GM11168 (cell line): ENCODE data around the gene PTPN1.

Source experiments
- in situ Hi-C: fragments of 300-500 bp; cut with MboI; formaldehyde crosslinking; loops from one replicate; pipeline ENCODE4 v1.12.0; 2022; ENCODE audit warnings: low sequenced_read_pairs; ENCODE audit not compliant: unreplicated experiment

PTPN1 gene

GRCh38 chr20:50584687-50585086, 74.5 kb downstream of the PTPN1 start:
- in situ Hi-C loops = no loop called here

DNA sequence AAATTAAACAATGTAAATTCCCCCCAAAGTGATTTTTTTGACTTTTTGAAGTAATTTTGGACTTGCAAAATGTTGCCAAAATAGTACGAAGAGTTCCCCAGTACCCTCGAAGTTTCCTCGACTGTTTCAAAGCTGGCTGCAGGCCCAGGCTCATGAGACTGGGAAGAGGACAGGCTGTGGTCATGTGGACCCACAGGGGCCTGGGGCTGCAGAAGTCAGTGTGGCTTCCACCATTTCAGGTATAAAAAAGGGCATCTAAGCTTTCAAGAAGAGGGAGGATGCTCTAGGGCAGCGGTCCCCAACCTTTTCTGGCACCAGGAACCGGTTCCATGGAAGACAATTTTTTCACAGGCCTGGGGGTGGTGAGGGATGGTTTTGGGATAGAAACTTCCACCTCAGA, 75.0 kb downstream of the PTPN1 start:
- in situ Hi-C loops = no loop called here

GRCh38 chr20:50585678-50586077, 75.5 kb downstream of the PTPN1 start:
- in situ Hi-C loops = no loop called here

- in situ Hi-C loops = no loop called here
These were observed 76.5 kb downstream of the PTPN1 start for GRCh38 chr20:50586531-50587232.

GRCh38 chr20:50587291-50587961, 77.2 kb downstream of the PTPN1 start:
- in situ Hi-C loops = no loop called here

DNA sequence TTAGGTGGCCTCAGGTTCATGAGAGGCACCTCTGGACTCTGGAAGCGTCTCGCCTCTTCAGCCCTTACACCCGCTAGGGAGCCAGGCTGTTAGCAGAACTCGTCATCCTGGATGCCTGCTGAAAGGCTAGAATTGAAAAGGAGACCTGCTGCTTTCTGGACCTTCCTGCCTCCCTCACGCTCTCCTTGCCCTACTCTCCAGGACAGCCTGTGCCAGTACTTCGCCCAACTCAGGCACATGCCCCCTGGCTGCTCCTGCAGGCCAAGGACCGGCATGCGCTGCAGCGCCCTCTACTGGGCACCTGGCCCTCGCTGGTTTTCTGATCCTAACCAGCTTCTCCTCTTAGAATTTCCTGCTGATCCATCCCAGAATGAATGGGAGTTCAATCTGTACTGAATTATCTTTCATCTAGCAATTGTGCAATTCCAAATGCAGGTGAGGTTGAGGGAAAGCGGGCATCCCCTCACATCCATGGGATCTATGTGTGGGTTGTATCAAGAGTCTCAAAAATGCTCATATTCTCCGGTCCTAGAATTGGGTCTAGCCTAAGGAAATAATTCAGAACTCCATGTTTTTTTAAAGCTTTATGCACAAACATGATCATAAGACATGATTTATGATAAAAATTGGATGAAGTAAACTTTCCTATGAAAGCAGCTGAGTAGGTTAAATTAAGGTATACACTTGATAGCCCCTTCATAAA, 78.0 kb downstream of the PTPN1 start:
- in situ Hi-C loops = no loop called here

GRCh38 chr20:50589548-50590347, 79.6 kb downstream of the PTPN1 start:
- in situ Hi-C loops = no loop called here

GRCh38 chr20:50590348-50590664, 80.1 kb downstream of the PTPN1 start:
- in situ Hi-C loops = no loop called here

GRCh38 chr20:50591233-50591852, 81.2 kb downstream of the PTPN1 start:
- in situ Hi-C loops = no loop called here

DNA sequence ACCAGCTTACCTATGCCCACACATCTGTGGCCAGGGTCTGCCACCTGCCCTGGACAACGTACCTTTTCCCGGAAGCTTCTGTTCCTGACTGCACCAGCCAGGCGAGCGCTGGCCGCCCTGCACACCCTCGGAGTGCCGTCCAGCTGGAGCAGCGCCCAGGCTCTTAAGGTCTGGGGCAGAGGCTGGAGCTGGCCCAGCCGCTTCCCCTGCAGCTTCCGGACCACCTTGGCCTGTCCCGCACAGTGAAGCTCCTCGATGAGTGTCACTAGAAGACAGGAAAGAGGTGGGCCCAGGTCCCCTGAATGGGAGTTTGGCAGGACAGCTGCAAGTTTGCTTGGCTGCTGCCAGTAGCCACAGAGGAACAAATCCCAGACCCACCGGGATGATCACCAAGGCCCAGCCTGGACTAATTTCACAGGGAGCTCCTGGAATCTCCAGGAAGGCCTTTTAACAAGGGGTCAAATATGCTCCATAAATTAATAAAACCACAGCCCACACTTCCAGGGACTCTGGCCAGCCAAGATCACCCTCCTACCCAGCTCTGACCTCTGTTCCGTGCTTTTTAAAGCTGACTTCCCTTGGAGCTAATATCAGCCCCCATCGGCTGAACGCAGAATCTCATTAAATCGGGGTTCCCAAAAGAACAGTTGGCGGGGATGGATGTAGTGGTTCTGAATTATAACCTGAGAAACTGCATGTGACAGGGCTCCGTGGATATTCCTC, 82.3 kb downstream of the PTPN1 start:
- in situ Hi-C loops = no loop called here

DNA sequence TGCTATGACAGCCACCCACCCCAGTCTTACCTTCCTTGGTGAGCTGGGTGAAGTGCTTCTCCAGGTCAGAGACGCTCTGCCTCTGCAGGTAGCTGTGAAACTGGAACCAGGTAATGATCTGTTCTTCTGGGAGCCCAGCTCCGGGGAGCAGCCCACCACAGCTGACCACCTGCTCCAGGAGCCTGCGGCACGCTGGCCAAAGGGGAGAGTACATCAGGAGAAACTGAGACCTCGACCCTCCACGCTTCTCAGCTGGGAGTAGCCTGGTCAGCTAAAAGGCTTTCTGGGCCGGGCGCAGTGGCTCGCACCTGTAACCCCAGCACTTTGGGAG, 82.8 kb downstream of the PTPN1 start:
- in situ Hi-C loops = no loop called here

DNA sequence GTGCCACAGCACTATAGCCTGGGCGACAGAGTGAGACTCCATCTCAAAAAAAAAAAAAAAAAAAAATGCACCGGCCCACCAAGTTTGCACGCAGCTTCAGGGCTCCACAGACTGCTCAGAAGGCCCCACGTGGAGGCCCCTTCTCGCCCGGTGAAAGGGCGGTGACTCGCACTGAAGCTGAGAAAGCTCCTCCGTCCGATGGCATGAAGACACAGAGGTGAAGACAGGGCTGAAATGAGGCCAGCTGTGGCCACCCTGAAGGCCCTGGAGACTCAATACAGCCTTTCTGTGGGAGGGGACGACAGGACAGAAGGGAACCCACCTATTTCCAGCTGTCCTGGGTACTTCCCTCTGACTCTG, 84.0 kb downstream of the PTPN1 start:
- in situ Hi-C loops = no loop called here

- in situ Hi-C loops = no loop called here
These were observed 84.6 kb downstream of the PTPN1 start for GRCh38 chr20:50594591-50595432.

DNA sequence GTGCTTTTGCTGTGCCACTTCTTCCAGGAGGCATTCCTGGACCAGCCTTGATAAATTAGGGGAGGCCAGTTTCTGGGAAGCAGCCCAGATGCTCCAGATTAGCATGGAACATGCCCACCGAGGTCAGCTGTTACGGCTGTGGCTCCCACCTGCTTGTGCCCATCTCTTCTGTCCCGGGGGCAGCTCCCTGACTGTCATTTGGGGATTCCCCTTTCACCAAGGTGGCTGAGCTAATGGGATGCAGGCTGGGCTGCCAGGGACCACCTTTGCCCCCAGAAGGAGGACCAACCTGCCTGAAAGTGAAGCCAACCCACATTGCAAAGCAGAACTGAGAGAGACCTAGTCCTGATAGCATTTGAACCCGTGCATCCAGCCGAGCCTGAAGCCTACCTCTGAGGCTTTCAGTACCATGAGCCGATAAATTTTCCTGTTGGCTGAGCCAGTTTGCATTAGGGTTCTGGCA, 85.3 kb downstream of the PTPN1 start:
- in situ Hi-C loops = no loop called here

DNA sequence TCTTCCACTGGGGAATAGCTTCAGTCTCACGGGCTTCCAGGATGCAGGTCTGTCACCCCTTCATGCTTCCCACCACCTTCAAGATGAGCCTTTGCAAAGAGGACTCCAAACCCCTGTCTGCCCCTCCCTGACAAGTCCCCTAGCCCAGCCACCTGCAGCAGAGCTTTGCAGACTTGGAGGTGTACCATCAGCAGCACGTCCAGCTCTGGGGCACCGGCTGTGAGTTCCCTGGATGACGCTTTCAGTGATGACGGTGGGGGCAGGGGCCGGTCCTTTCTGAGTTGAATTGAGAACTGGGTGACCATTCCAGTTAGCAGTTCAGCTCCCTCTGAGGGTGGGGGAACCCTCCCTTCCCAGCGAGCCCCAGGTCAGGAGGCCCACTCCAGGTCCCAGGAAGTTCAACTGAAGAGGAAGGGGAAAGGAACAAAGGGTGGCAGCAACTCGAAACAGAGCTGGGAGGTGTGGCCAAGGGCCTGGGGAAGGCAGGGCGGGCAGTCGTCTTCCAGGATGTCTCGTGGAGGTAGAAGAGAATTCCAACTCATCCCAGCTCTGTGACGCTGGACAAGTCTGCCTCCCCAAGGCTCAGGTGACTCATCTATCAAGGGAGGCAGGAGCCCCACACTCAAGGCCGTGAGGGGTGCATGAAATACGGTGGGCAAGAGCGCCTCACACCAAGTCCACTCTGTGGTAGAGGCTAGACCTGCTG, 86.0 kb downstream of the PTPN1 start:
- in situ Hi-C loops = no loop called here

DNA sequence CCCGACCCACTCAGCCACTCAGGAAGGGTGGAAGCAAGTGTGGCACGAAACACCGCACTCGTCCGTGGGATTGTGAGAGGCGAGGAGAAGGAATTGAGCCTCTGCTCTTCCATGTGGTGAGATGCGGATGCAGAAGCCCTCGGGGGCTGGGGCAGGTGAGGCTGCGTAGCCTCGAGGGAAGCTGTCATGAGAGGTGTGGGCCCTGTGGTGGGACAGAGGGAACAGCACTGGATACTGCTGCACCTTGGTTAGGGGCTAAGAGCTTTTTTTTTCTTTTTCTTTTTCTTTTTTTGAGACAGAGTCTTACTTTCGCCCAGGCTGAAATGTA, 86.5 kb downstream of the PTPN1 start:
- in situ Hi-C loops = no loop called here

DNA sequence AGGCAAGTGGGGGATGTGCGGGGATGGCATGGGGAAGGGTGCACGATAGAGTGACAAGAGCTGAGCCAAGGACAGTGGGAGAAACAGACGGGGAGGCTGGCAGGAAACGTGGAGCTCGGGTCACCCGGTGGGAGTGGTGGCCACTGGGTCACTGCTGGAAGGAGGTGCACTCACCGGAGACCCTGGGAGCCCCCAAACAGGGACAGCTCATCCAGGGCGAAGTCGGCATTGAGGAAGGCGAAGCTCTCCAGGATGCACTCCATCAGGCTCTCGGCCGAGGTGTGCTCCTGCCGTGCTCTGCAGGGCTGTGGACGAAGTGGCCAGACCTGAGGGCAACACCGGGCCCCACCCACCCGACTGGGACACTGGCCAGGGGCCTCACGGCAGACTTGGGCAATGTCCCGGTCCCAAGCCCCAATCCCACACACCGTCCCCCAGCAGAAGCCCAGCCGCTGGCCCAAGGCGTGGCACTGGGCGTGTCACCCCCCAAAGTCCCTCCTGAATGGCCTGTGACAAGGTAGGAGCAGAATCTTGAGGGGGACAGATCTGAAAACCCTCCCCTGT, 87.3 kb downstream of the PTPN1 start:
- in situ Hi-C loops = no loop called here

GRCh38 chr20:50598074-50598473, 87.9 kb downstream of the PTPN1 start:
- in situ Hi-C loops = no loop called here
